Gastroesophageal sphincter (tissue), 4 donors: ENCODE measurements around the gene FBXO42. TPM values are rescaled to one million over a fixed set of nuclear protein-coding genes. Genes with fewer than 3 reads are reported as not detected.
A peak's percentile ranks its signal among the peaks of the same experiment; 100 is the strongest.

Experiments used
- ATAC-seq: fragments of 150-250 bp; one replicate; pipeline ENCODE4 v1.9.1; 2016; ENCODE audit warnings: mild to moderate bottlenecking, moderate library complexity
- H3K27ac ChIP-seq, 4 donors: fragments of 200-600 bp; sonication (generic) in 3 of 4; 1 replicate in 3 of 4; 2 replicates in 1 of 4; pipeline ENCODE4 v1.5.1; 2016 to 2019
- H3K27me3 ChIP-seq: fragments of 200-600 bp; sonication (generic); one replicate; pipeline ENCODE4 v1.5.1; 2019
- H3K36me3 ChIP-seq, 2 donors: fragments of 200-600 bp; sonication (generic); one replicate each; pipeline ENCODE4 v1.5.1; 2019; ENCODE audit warnings: control low read depth in 1 of 2
- H3K4me1 ChIP-seq, 3 donors: fragments of 200-600 bp; sonication (generic); 1 replicate in 2 of 3; 2 replicates in 1 of 3; pipeline ENCODE4 v1.5.1; 2016 to 2019; ENCODE audit warnings: control low read depth in 2 of 3
- H3K4me3 ChIP-seq, 2 donors: fragments of 200-600 bp; sonication (generic); one replicate each; pipeline ENCODE4 v1.5.1; 2019; ENCODE audit warnings: mild to moderate bottlenecking in 1 of 2, moderate library complexity in 1 of 2
- H3K9me3 ChIP-seq, 3 donors: fragments of 200-600 bp; sonication (generic); one replicate each; pipeline ENCODE4 v1.5.1; 2017 to 2019; ENCODE audit warnings: control low read depth in 2 of 3
- EP300 ChIP-seq: sonication (generic); formaldehyde crosslinking; IDR thresholded peaks from one replicate; pipeline ENCODE4 v1.6.1; 2017; ENCODE audit warnings: antibody characterized with exemption, mild to moderate bottlenecking
- POLR2A ChIP-seq, 2 donors: fragments of 450-650 bp; IDR thresholded peaks; one replicate each; pipeline ENCODE4 v1.6.1; 2017; ENCODE audit warnings: antibody characterized with exemption in 2 of 2, mild to moderate bottlenecking in 2 of 2, moderate library complexity in 1 of 2
- POLR2AphosphoS5 ChIP-seq: sonication (generic); formaldehyde crosslinking; IDR thresholded peaks from one replicate; pipeline ENCODE4 v1.6.1; 2017; ENCODE audit warnings: antibody characterized with exemption
- WGBS, 2 donors: methylation state at CpG; one replicate each; pipeline ENCODE4 v1.1.5; 2018; ENCODE audit warnings: low coverage in 1 of 2; 5-methylcytosine and 5-hydroxymethylcytosine counted together
- total RNA-seq, 4 donors: library from RNA; depleted of rRNA; stranded (reverse); fragments of >200 nt; gene quantifications; one replicate each; pipeline ENCODE4 v1.1.0, GENCODE V29; 2016
- TF ChIP-seq, protein P1 (sequence below), 4 experiments: fragments of 200-600 bp in 2 of 4; fragments of 450-650 bp in 2 of 4; sonication (generic) in 1 of 4; IDR thresholded peaks; one replicate each; pipeline ENCODE4 v1.5.1; 2017 to 2019; ENCODE audit warnings: antibody characterized with exemption in 4 of 4, mild to moderate bottlenecking in 2 of 4, moderate library complexity in 2 of 4

The FBXO42 gene
- total RNA-seq, result 10 to 100 TPM; 26.8 to 33.0 (median 29.7) TPM

- TF ChIP-seq POLR2A (IDR thresholded peaks at IDR 0.05) (peak; percentile 88), EP300 (no peak), POLR2AphosphoS5 (peak; percentile 80)
- TF ChIP-seq, protein P1, sequence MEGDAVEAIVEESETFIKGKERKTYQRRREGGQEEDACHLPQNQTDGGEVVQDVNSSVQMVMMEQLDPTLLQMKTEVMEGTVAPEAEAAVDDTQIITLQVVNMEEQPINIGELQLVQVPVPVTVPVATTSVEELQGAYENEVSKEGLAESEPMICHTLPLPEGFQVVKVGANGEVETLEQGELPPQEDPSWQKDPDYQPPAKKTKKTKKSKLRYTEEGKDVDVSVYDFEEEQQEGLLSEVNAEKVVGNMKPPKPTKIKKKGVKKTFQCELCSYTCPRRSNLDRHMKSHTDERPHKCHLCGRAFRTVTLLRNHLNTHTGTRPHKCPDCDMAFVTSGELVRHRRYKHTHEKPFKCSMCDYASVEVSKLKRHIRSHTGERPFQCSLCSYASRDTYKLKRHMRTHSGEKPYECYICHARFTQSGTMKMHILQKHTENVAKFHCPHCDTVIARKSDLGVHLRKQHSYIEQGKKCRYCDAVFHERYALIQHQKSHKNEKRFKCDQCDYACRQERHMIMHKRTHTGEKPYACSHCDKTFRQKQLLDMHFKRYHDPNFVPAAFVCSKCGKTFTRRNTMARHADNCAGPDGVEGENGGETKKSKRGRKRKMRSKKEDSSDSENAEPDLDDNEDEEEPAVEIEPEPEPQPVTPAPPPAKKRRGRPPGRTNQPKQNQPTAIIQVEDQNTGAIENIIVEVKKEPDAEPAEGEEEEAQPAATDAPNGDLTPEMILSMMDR (IDR thresholded peaks at IDR 0.05), result peak in 3 of 4 experiments; percentile 41 to 66 (median 64)
- Histone ChIP-seq H3K36me3 (no peaks in the 10 kb centered on the region), H3K27me3 (no peaks in the 10 kb centered on the region), H3K27ac (peak within 1 kb of the TSS; percentile 80 to 96 (median 94)), H3K9me3 (no peaks in the 10 kb centered on the region), H3K4me1 (peaks cover 0 to 49% (median 12%) of the 10 kb centered on the region in 3 donors), H3K4me3 (peak within 1 kb of the TSS; percentile 78 to 84)
- 0% methylated on average over 1 of the region's 81 CpGs; no CpG with 5 or more reads in 1 of the 2 donors for WGBS, 2 donors
- peak; percentile 97 for ATAC-seq
Measured at GRCh38 chr1:16351994-16352841, at the start of gene FBXO42. FBXO42 (minus strand) TSS chr1:16352480; CDS start chr1:16315418, 37,062 bp downstream.

DNA sequence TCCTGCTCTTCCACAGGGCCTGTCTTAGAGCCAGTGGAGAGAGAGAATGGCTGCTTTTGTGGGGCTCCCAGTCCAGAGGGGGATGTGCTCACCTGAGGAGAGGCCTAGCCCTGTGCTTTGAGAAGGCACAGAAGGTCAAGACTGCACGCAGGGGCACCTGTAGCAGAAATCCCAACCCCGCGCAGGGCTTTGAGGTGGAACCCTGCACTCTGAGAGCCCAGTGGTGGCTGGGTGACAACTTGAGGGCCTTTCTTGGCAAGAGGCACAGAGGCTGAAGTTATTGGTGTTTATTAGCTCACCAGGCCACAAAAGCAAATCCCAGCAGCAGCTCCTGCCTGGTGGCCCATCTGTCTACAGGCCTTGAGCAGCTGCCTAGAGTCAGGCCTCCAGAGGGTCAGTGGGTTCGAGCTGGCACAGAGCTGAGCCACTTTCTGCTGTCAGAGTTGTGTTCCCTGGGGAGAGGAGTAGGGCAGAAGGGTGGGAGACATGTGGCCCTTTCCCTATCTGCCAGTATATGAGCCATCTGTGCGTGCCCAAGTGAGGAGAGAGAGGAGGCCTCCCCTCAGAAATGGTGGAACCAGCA lies 46.2 kb upstream of the FBXO42 start:
- H3K27me3 ChIP-seq, result no peaks in the 10 kb centered on the region
- no peak for ATAC-seq
- H3K36me3 ChIP-seq, result peaks cover 0 to 67% of the 10 kb centered on the region in 2 donors
- H3K9me3 ChIP-seq, result no peaks in the 10 kb centered on the region
- peaks cover 0 to 15% (median 3%) of the 10 kb centered on the region in 3 donors for H3K4me1 ChIP-seq
- TF ChIP-seq EP300 (no peak), POLR2AphosphoS5 (no peak), POLR2A (IDR thresholded peaks at IDR 0.05) (no peak)
- WGBS, 2 donors, result no CpG with 5 or more reads among the region's 5 CpGs
- H3K27ac ChIP-seq, result no peak overlapping the region
- H3K4me3 ChIP-seq, result no peak overlapping the region

DNA sequence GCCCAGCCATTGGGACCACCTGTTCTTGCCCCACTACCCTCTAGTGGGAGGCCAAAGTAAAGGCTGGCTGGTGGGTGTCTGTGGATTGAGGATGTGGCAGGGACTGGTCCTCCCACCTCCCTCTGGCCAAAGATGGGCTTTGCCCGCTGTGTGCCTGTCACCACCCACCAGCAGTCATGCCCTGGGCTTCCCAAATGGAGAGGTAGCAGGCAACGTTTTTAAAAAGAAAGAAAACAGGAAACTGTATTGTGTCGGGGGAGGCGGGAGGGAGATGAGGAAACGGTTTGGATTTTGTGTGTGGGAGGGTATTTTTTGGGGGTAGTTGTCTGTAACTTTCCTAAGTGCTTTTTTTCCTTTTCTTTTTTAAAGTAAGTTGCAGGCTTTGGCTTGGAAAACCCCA lies 44.8 kb upstream of the FBXO42 start:
- ATAC-seq, result no peak
- Histone ChIP-seq H3K27me3 (no peaks in the 10 kb centered on the region), H3K36me3 (peaks cover 0 to 74% of the 10 kb centered on the region in 2 donors), H3K9me3 (no peaks in the 10 kb centered on the region), H3K4me3 (no peak overlapping the region), H3K27ac (no peak overlapping the region), H3K4me1 (peaks cover 0 to 28% (median 9%) of the 10 kb centered on the region in 3 donors)
- 61% methylated on average over 5 of the region's 5 CpGs; no CpG with 5 or more reads in 1 of the 2 donors for WGBS, 2 donors
- TF ChIP-seq, protein P1 (IDR thresholded peaks at IDR 0.05), result no peak
- TF ChIP-seq POLR2AphosphoS5 (no peak), EP300 (no peak), POLR2A (IDR thresholded peaks at IDR 0.05) (no peak)

GRCh38 chr1:16396591-16396990 lies 44.3 kb upstream of the FBXO42 start:
- peak overlapping the region in 1 of 4 donors; percentile 30 for H3K27ac ChIP-seq
- 0 to 60% methylated on average over 2 of the region's 7 CpGs for WGBS, 2 donors
- TF ChIP-seq POLR2A (IDR thresholded peaks at IDR 0.05) (no peak), EP300 (no peak), POLR2AphosphoS5 (no peak)
- TF ChIP-seq, protein P1 (IDR thresholded peaks at IDR 0.05), result no peak
- H3K36me3 ChIP-seq, result peaks cover 0 to 74% of the 10 kb centered on the region in 2 donors
- no peaks in the 10 kb centered on the region for H3K27me3 ChIP-seq
- H3K4me3 ChIP-seq, result no peak overlapping the region
- H3K4me1 ChIP-seq, result peaks cover 0 to 33% (median 15%) of the 10 kb centered on the region in 3 donors
- no peak for ATAC-seq
- no peaks in the 10 kb centered on the region for H3K9me3 ChIP-seq

- no peaks in the 10 kb centered on the region for H3K9me3 ChIP-seq
- 90% methylated on average over 12 of the region's 13 CpGs; no CpG with 5 or more reads in 1 of the 2 donors for WGBS, 2 donors
- H3K4me1 ChIP-seq, result peaks cover 0 to 50% (median 19%) of the 10 kb centered on the region in 3 donors
- H3K4me3 ChIP-seq, result no peak overlapping the region
- H3K27ac ChIP-seq, result no peak overlapping the region
- H3K36me3 ChIP-seq, result peaks cover 0 to 72% of the 10 kb centered on the region in 2 donors
- ATAC-seq, result no peak
- TF ChIP-seq, protein P1 (IDR thresholded peaks at IDR 0.05), result no peak
- TF ChIP-seq POLR2AphosphoS5 (no peak), EP300 (no peak), POLR2A (IDR thresholded peaks at IDR 0.05) (no peak)
- no peaks in the 10 kb centered on the region for H3K27me3 ChIP-seq
Measured at GRCh38 chr1:16394977-16395376, 42.7 kb upstream of the FBXO42 start.
